Pulmonary artery endothelial cell (primary cell): ENCODE measurements around the gene LTK. TPM values are rescaled to one million over a fixed set of nuclear protein-coding genes. Genes with fewer than 3 reads are reported as not detected.
A peak's percentile ranks its signal among the peaks of the same experiment; 100 is the strongest.

Experiments
- DNase-seq: peaks from one replicate; pipeline ENCODE4 v3.0.0-alpha.2; 2011; ENCODE audit warnings: low read depth, low spot score
- total RNA-seq: library from RNA; depleted of rRNA; stranded (reverse); fragments of >200 nt; gene quantifications from 2 replicates; pipeline ENCODE4 v1.2.3, GENCODE V29; 2014

LTK gene
- total RNA-seq: 0.07 and 0.18 TPM in 2 replicates

DNA sequence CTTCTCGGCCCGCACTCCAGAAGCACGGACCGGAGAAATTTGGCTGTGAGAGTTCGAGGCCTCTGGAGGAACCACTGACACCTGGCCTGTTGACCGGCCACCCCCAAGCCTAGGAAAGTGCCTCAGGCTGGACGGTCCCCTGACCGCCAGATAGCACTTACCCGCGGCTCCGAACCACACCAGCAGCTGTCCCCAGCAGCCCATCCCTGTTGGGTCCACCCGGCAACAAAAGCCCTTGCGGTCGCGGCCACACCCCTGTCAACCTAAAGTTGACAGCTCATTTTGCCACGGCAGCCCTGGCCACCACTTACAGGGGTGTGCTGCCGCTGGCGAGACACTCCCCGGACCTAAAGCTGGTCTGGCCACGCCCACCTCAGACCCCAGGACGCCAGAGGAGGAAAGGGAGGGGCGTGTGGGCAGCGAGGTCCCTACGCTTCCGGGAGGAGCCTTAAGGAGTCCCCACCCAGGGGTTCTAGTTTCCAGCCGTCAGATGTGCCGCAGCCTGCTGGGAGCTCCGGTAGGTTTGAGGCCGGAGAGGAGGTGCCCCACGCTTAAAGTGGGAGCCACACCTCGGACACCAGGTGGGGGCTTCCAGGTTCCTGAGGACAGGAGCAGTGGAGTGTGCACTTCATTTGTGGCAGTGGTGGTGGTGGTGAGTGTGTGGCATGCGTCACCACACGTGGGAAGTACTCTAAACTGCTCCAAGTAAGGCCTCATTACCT, at the start of gene LTK:
Gene LTK (minus strand): TSS at position 322 of the 722 bp plus-strand sequence. CDS start 118 bp downstream, at position 204.
- no peak for DNase-seq

DNA sequence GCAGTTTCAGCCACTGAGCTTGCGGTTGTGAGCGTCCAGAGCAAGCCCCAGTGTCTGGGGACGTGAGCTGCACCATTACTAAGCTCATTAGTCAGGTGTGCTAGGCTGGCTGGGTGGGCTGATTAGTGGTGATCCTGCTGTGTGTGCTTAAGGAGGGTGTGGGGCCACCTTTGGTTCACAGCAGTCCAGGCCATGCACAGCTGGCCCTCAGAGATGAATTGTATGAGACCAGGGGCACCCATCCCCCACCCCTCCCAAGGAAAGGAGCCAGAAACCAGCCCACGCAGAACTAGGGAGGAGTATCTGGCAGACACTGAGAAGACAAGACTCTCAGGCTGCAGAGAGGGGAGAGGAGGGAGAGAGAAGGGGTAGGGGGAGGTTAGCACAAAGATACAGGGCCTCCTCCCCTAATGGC, 49.2 kb upstream of the LTK start:
- DNase-seq: no peak

- DNase-seq: no peak
Observed at GRCh38 chr15:41562244-41562643, 48.6 kb upstream of the LTK start.

DNA sequence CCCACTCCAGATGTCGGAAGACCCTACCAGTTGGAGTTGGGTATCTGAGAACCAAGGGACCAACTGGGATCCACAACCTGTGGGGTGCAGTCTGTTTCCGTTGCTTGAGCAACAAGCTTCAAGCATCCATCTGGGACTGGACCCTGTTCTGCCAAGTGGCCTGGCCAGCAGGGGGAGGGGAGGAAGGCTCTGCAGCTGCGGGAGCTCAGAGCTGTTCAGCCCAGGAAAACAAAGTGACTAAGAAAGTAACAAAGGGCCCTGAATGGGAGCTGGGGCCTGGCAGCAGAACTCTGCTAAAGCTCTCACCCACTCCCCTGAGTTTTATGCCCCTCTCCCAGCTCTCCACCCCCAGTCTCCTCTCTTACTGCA, 48.1 kb upstream of the LTK start:
- DNase-seq: no peak

GRCh38 chr15:41561104-41561776, 47.6 kb upstream of the LTK start:
- no peak for DNase-seq

DNA sequence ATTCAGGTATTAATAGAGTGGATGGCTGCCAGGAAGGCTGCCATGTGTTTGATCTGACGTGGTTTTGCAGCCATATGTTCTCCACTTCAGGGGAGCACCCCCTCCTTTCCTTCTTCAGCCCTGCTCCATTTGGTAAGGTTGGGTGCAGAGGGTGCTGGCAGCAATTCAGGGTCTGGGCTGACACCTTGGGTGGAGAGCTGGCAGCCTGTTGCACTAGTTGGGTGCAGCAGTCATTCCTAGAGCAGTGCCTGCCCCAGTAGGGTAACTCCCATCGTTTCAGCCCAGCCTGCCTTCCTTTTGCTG, 46.9 kb upstream of the LTK start:
- DNase-seq: no peak

GRCh38 chr15:41559239-41559782, 45.7 kb upstream of the LTK start:
- DNase-seq: no peak

GRCh38 chr15:41558400-41559238, 45.0 kb upstream of the LTK start, which contains the start of gene TYRO3:
Gene TYRO3 (plus strand): TSS chr15:41559212. CDS start chr15:41559258, 46 bp downstream.
- DNase-seq: no peak

DNA sequence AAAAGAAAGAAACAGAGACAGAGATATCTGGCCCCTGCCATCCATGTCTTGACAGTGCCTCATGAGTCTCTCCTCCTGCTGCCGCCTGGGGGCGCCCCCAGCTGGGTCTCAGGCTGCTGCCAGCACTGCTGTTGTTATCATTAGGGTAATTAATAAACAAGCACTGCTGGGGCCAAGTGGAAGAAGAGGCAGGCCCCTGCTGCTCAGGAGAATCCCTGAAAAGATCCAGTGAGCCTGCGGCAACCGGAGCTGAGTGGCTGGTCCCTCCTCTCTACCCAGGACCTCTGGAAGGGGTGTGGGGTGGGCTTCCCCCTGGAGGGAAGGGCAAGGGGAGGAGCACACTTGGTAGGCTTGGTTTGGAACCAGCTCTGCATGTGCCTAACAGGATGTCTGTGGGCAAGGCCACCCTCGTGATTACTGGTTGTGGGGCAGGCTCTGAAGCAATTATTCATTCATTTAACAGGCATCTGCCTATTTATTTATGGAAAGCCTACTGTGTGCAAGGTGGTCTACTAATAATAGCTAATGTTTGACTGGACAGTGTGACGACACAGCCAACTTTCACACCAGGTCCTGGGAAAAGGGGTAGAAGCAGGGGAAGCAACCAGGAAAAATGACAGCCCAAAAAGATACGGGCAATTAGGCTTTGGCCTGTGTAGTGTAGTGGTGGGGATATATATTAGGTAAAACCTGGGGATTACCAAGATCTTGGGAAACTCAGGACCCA, 44.2 kb upstream of the LTK start:
- peak; percentile 40 for DNase-seq

- no peak for DNase-seq
Observed at GRCh38 chr15:41556677-41557076, 43.0 kb upstream of the LTK start.

DNA sequence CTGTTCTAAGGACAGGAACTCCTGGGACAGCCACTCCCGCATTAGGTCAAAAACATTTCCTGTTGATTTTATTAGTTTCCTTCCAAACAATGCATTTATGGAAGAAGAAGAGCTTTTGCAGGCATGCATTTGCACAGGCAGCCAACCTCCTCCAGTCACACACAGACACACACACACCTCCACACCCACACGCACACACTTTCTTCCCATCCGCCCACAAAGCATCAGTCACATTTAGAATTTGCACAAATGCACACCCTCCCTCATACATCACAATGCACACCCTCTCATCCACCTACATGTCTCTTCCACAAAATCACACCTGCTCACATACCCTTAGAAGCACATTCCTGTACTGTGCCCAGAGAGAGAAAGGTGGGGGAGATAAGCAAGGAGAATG, 41.3 kb upstream of the LTK start:
- no peak for DNase-seq

DNA sequence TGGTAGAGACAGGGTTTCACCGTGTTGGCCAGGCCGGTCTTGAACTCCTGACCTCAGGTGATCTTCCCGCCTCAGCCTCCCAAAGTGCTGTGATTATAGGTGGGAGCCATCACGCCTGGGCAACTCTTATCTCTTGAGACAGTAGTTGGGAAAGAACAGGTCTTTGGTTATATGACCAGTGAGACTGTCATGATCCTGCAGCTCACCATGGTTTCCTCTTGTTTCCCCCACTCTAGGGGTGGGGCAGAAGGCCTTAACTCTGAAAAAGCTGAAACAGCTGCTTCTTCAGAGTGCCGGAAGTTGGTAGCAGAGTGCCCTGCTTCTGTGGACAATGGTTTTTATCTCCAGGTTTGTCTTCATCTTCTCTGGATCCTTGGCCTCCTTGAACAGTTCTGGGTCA, 40.7 kb upstream of the LTK start:
- no peak for DNase-seq

DNA sequence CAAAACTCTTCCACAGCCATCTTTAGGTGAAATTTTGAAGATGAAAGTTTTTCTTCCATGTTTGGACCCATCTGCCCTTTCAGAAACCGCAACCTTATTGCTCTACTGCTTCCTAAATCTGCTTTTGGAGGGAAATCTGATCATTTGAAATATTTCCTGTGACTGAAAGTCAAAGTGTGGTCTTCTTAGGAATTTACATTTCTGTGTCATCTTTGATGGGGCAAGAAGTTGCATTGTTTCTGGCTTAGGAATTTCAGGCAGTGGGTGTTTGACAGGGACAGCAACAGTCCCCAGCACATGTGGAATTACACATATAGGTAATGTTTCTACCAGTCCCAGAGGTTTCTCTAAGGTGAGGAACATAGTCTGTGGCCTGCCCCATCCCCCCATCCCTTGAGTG, 40.1 kb upstream of the LTK start:
- no peak for DNase-seq

DNA sequence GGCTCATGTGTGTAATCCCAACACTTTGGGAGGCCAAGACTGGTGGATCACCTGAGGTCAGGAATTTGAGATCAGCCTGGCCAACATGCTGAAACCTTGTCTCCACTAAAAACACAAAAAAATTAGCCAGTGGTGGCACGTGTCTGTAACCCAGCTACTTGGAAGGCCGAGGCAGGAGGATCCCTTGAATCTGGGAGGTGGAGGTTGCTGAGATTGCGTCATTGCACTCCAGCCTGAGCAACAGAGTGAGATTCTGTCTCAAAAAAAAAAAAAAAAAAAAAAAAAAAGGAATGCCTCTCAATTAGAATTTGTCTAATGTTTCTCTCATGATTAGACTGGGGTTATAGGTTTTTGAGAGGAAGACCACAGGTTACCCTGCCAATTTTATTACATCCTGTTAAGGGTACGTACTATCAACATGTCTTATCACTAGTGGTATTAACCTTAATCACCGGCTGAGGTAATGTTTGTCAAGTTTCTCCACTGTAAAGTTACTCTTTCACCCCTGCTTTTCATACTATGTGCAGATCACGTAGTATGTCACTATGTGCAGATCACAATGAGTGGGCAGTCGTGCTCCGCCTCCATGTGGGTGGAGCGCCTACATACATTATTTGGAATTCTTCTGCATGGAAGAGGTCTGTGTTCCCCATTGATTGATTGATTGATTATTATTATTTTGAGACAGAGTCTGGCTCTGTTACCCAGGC, 36.6 kb upstream of the LTK start:
- DNase-seq: no peak

- DNase-seq: no peak
Observed at GRCh38 chr15:41546851-41547786, 33.5 kb upstream of the LTK start.

DNA sequence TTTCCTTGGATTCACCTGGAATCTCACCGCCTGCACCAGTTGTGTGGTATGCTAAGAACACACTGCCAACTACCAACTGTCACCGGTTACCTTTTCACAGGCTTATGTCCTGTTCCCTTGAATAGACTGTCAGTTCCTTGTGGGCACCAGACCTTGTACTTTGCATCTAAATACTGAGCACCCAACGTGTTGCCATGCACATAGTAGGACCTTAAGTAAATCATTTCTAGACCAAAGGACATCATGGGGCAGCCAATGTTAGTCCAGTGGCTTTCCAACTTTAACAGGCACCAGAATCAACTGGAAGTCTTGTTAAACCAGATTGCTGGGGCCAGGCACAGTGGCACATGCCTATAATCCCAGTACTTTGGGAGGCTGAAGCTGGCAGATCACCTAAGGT, 31.6 kb upstream of the LTK start:
- DNase-seq: no peak

- DNase-seq: no peak
Observed at GRCh38 chr15:41544650-41545015, 31.0 kb upstream of the LTK start.

- no peak for DNase-seq
Observed at GRCh38 chr15:41543521-41543870, 29.9 kb upstream of the LTK start.

DNA sequence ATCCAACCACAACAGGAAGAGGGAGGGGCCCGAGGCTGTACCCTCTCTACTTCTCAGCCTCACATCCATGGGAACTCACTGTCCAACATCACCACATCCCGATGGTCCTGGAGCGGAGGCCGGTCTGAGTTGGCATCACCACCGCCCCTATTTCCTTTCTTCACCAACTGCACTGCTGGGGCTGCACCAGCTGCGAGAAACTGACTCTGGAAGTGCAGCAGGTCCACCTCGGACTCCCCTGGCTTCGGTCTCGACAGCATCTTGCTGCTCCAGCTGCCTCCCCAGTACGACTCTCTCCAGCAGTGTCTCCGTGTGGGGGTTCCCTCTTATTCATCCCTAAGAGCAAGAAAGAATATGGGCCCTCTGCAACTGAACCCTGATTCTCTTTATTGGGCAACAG, 23.2 kb upstream of the LTK start:
- no peak for DNase-seq

- DNase-seq: no peak
Observed at GRCh38 chr15:41535544-41535943, 21.9 kb upstream of the LTK start.
